Liver (tissue), 9 donors: ENCODE data around the gene TACR1. TPM values are rescaled to one million over a fixed set of nuclear protein-coding genes. Genes with fewer than 3 reads are reported as not detected.

Experiments used
- DNase-seq: peaks from one replicate; pipeline ENCODE4 v3.0.0-alpha.2; 2017; ENCODE audit warnings: low spot score
- H3K27ac ChIP-seq, 2 donors: one replicate each; pipeline ENCODE4 v1.7.0; 2013; ENCODE audit warnings: inconsistent platforms in 2 of 2, low read length in 2 of 2, control low read depth in 1 of 2, low read depth in 1 of 2, mild to moderate bottlenecking in 1 of 2
- H3K27me3 ChIP-seq, 4 donors: one replicate each; pipeline versions ENCODE4 v1.6.1 to v1.7.0; 2013; ENCODE audit warnings: low read length in 3 of 4, inconsistent platforms in 1 of 4, mild to moderate bottlenecking in 1 of 4, moderate library complexity in 1 of 4; ENCODE audit not compliant: control insufficient read depth in 4 of 4, insufficient read depth in 4 of 4
- H3K36me3 ChIP-seq, 4 donors: one replicate each; pipeline versions ENCODE4 v1.6.1 to v1.7.0; 2013; ENCODE audit warnings: low read length in 3 of 4, mild to moderate bottlenecking in 3 of 4, low read depth in 1 of 4, moderate library complexity in 1 of 4; ENCODE audit not compliant: control insufficient read depth in 4 of 4, insufficient read depth in 3 of 4
- H3K4me1 ChIP-seq, 4 donors: one replicate each; pipeline versions ENCODE4 v1.6.1 to v1.7.0; 2013; ENCODE audit warnings: low read length in 3 of 4, mild to moderate bottlenecking in 3 of 4, moderate library complexity in 1 of 4; ENCODE audit not compliant: control insufficient read depth in 4 of 4, insufficient read depth in 4 of 4
- H3K4me3 ChIP-seq, 3 donors: one replicate each; pipeline versions ENCODE4 v1.6.1 to v1.7.0; 2013; ENCODE audit warnings: low read length in 3 of 3, control low read depth in 1 of 3, low read depth in 1 of 3, mild to moderate bottlenecking in 1 of 3
- H3K9ac ChIP-seq, 2 donors: one replicate each; pipeline ENCODE4 v1.7.0; 2013; ENCODE audit warnings: low read length in 2 of 2, mild to moderate bottlenecking in 2 of 2, moderate library complexity in 2 of 2, control low read depth in 1 of 2, low read depth in 1 of 2
- H3K9me3 ChIP-seq, 4 donors: one replicate each; pipeline versions ENCODE4 v1.6.1 to v1.7.0; 2013; ENCODE audit warnings: low read length in 3 of 4; ENCODE audit not compliant: control insufficient read depth in 4 of 4
- EGR1 ChIP-seq, 2 donors: IDR thresholded peaks; 2 replicates each; pipeline ENCODE4 v1.6.1; 2016 to 2018; ENCODE audit warnings: antibody characterized with exemption in 2 of 2, low read depth in 2 of 2
- FOXA1 ChIP-seq: IDR thresholded peaks from 2 replicates; pipeline ENCODE4 v1.6.1; 2016; ENCODE audit warnings: antibody characterized with exemption
- FOXA2 ChIP-seq: IDR thresholded peaks from 2 replicates; pipeline ENCODE4 v1.6.1; 2016; ENCODE audit warnings: antibody characterized with exemption
- GABPA ChIP-seq, 2 donors: IDR thresholded peaks in 1 of 2; conservative IDR thresholded peaks in 1 of 2; 2 replicates each; pipeline ENCODE4 v1.6.1; 2016; ENCODE audit warnings: antibody characterized with exemption in 2 of 2, mild to moderate bottlenecking in 1 of 2, moderate library complexity in 1 of 2
- HNF4A ChIP-seq, 2 donors: conservative IDR thresholded peaks; 2 replicates each; pipeline ENCODE4 v1.6.1; 2016; ENCODE audit warnings: antibody characterized with exemption in 2 of 2, mild to moderate bottlenecking in 2 of 2
- HNF4G ChIP-seq: IDR thresholded peaks from 2 replicates; pipeline ENCODE4 v1.6.1; 2016; ENCODE audit warnings: antibody characterized with exemption
- JUND ChIP-seq, 2 donors: IDR thresholded peaks; 2 replicates each; pipeline ENCODE4 v1.6.1; 2016; ENCODE audit warnings: antibody characterized with exemption in 2 of 2
- NR2F2 ChIP-seq: IDR thresholded peaks from 2 replicates; pipeline ENCODE4 v1.6.1; 2016; ENCODE audit warnings: antibody characterized with exemption
- RAD21 ChIP-seq, 2 donors: IDR thresholded peaks; 2 replicates each; pipeline ENCODE4 v1.6.1; 2016; ENCODE audit warnings: antibody characterized with exemption in 2 of 2, mild to moderate bottlenecking in 2 of 2
- RXRA ChIP-seq, 2 donors: IDR thresholded peaks; 2 replicates each; pipeline ENCODE4 v1.6.1; 2017 to 2018; ENCODE audit warnings: antibody characterized with exemption in 2 of 2, mild to moderate bottlenecking in 1 of 2
- SP1 ChIP-seq: IDR thresholded peaks from 2 replicates; pipeline ENCODE4 v1.6.1; 2018; ENCODE audit warnings: antibody characterized with exemption, mild to moderate bottlenecking
- TAF1 ChIP-seq: conservative IDR thresholded peaks from 2 replicates; pipeline ENCODE4 v1.6.1; 2016; ENCODE audit warnings: antibody characterized with exemption, mild to moderate bottlenecking
- YY1 ChIP-seq: IDR thresholded peaks from 2 replicates; pipeline ENCODE4 v1.6.1; 2016; ENCODE audit warnings: antibody characterized with exemption, mild to moderate bottlenecking
- WGBS: extraction: QIAGEN DNeasy Blood & Tissue Kit; methylation state at CpG from one replicate; pipeline ENCODE4 v1.1.7; 2013; 5-methylcytosine and 5-hydroxymethylcytosine counted together
- polyA plus RNA-seq, 2 donors: library from polyadenylated mRNA; stranded (reverse) in 1 of 2; unstranded in 1 of 2; fragments of 200-250 nt in 1 of 2; fragments of >200 nt in 1 of 2; fragmentation: Nextera tagmentation in 1 of 2; extraction: Ambion mirVana in 1 of 2; gene quantifications; one replicate each; pipeline versions ENCODE4 v1.2.1 to v1.2.3, GENCODE V29; 2013 to 2015
- total RNA-seq, 2 donors: library from RNA; depleted of rRNA; stranded (reverse); fragments of >200 nt; gene quantifications; one replicate each; pipeline ENCODE4 v1.2.3, GENCODE V29; 2014
- TF ChIP-seq, protein P1 (sequence below): IDR thresholded peaks from 2 replicates; pipeline ENCODE4 v1.6.1; 2016; ENCODE audit warnings: antibody characterized with exemption
- TF ChIP-seq, protein P2 (sequence below): IDR thresholded peaks from 2 replicates; pipeline ENCODE4 v1.6.1; 2016; ENCODE audit warnings: antibody characterized with exemption
- TF ChIP-seq, protein P3 (sequence below): IDR thresholded peaks from 2 replicates; pipeline ENCODE4 v1.6.1; 2016; ENCODE audit warnings: antibody characterized with exemption, mild to moderate bottlenecking
- TF ChIP-seq, protein P4 (sequence below): fragments of 150-350 bp; IDR thresholded peaks from 2 replicates; pipeline ENCODE4 v1.5.1; 2017; ENCODE audit warnings: improper control_type of control experiment, low read depth, low read length; ENCODE audit not compliant: missing input control
- TF ChIP-seq, protein P5 (sequence below): IDR thresholded peaks from 2 replicates; pipeline ENCODE4 v1.6.1; 2016; ENCODE audit warnings: antibody characterized with exemption
- donor health status: healthy.
- donor health status: healthy.
- donor health status: healthy.
- donor health status: healthy.
- donor health status: healthy.

Gene TACR1
- total and polyA plus RNA-seq, 4 donors, result 0.02 to 0.84 (median 0.14) TPM; not detected in 1

DNA sequence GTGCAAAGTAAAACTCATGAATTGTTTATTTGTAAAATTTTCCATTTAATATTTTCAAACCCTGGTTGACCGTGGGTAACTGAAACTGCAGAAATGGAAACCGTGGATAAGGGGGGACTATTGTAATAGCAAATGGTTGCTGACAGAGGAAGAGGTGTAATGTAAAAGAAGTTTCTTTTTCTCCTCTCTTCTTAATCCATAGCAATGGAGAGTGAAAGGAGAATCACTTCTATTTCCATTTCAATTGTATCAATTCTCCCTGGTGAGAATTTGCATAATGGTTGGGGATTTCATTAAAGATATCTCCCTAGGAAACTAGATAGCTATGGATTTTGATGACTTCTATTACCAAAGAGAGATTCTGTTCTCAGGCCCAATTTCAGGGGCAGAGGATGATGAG is 24.8 kb downstream of the TACR1 start:
- Histone ChIP-seq H3K36me3 (no peaks in the 10 kb centered on the region), H3K27me3 (no peaks in the 10 kb centered on the region), H3K9ac (no peak overlapping the region), H3K27ac (no peak overlapping the region), H3K4me1 (no peaks in the 10 kb centered on the region), H3K4me3 (no peak overlapping the region), H3K9me3 (no peaks in the 10 kb centered on the region)
- TF ChIP-seq SP1 (no peak), JUND (IDR thresholded peaks at IDR 0.05) (no peak), HNF4A (conservative IDR thresholded peaks at IDR 0.05) (no peak), HNF4G (no peak), NR2F2 (no peak), FOXA2 (no peak), EGR1 (IDR thresholded peaks at IDR 0.05; ENCODE audit: low read depth in 2 of 2) (no peak)
- TF ChIP-seq, protein P1, sequence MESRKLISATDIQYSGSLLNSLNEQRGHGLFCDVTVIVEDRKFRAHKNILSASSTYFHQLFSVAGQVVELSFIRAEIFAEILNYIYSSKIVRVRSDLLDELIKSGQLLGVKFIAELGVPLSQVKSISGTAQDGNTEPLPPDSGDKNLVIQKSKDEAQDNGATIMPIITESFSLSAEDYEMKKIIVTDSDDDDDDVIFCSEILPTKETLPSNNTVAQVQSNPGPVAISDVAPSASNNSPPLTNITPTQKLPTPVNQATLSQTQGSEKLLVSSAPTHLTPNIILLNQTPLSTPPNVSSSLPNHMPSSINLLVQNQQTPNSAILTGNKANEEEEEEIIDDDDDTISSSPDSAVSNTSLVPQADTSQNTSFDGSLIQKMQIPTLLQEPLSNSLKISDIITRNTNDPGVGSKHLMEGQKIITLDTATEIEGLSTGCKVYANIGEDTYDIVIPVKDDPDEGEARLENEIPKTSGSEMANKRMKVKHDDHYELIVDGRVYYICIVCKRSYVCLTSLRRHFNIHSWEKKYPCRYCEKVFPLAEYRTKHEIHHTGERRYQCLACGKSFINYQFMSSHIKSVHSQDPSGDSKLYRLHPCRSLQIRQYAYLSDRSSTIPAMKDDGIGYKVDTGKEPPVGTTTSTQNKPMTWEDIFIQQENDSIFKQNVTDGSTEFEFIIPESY, result no peak
- TF ChIP-seq, protein P2, sequence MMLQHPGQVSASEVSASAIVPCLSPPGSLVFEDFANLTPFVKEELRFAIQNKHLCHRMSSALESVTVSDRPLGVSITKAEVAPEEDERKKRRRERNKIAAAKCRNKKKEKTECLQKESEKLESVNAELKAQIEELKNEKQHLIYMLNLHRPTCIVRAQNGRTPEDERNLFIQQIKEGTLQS, result no peak
- TF ChIP-seq, protein P3, sequence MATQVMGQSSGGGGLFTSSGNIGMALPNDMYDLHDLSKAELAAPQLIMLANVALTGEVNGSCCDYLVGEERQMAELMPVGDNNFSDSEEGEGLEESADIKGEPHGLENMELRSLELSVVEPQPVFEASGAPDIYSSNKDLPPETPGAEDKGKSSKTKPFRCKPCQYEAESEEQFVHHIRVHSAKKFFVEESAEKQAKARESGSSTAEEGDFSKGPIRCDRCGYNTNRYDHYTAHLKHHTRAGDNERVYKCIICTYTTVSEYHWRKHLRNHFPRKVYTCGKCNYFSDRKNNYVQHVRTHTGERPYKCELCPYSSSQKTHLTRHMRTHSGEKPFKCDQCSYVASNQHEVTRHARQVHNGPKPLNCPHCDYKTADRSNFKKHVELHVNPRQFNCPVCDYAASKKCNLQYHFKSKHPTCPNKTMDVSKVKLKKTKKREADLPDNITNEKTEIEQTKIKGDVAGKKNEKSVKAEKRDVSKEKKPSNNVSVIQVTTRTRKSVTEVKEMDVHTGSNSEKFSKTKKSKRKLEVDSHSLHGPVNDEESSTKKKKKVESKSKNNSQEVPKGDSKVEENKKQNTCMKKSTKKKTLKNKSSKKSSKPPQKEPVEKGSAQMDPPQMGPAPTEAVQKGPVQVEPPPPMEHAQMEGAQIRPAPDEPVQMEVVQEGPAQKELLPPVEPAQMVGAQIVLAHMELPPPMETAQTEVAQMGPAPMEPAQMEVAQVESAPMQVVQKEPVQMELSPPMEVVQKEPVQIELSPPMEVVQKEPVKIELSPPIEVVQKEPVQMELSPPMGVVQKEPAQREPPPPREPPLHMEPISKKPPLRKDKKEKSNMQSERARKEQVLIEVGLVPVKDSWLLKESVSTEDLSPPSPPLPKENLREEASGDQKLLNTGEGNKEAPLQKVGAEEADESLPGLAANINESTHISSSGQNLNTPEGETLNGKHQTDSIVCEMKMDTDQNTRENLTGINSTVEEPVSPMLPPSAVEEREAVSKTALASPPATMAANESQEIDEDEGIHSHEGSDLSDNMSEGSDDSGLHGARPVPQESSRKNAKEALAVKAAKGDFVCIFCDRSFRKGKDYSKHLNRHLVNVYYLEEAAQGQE, result no peak
- WGBS, result 54% methylated on average over 2 of the region's 2 CpGs
- DNase-seq, result no peak

DNA sequence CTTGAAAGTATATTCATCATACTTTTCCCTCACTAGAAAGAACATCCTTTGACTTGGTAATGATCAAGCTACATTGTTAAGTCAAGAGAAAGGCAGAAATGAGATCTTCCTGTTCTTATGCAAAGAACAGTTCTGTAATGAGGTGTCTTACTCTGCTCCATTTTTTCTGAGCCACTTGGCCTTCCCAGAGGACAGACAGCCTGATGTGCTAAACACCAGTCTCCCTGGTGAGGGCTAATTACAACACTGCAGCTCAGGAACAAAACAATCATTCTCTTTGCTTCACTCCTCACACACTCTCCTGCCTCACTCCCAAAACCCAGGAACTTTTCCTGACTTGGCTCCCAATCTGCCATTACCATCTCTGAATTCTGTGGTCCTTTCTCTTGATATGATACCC is 25.6 kb downstream of the TACR1 start:
- no peak for DNase-seq
- H3K9me3 ChIP-seq, result no peaks in the 10 kb centered on the region
- no peak overlapping the region for H3K27ac ChIP-seq

More for the DNA sequence above, 25.6 kb downstream of the TACR1 start:
- TF ChIP-seq RXRA (IDR thresholded peaks at IDR 0.05) (no peak), SP1 (no peak), YY1 (no peak), FOXA1 (no peak), EGR1 (IDR thresholded peaks at IDR 0.05; ENCODE audit: low read depth in 2 of 2) (no peak), RAD21 (IDR thresholded peaks at IDR 0.05) (no peak), FOXA2 (no peak), TAF1 (no peak), GABPA (IDR thresholded peaks at IDR 0.05 in 1 of 2, conservative IDR thresholded peaks at IDR 0.05 in 1 of 2) (no peak), HNF4A (conservative IDR thresholded peaks at IDR 0.05) (no peak), NR2F2 (no peak), HNF4G (no peak), JUND (IDR thresholded peaks at IDR 0.05) (no peak)
- TF ChIP-seq, protein P2, result no peak
- TF ChIP-seq, protein P4, sequence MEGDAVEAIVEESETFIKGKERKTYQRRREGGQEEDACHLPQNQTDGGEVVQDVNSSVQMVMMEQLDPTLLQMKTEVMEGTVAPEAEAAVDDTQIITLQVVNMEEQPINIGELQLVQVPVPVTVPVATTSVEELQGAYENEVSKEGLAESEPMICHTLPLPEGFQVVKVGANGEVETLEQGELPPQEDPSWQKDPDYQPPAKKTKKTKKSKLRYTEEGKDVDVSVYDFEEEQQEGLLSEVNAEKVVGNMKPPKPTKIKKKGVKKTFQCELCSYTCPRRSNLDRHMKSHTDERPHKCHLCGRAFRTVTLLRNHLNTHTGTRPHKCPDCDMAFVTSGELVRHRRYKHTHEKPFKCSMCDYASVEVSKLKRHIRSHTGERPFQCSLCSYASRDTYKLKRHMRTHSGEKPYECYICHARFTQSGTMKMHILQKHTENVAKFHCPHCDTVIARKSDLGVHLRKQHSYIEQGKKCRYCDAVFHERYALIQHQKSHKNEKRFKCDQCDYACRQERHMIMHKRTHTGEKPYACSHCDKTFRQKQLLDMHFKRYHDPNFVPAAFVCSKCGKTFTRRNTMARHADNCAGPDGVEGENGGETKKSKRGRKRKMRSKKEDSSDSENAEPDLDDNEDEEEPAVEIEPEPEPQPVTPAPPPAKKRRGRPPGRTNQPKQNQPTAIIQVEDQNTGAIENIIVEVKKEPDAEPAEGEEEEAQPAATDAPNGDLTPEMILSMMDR, result no peak
- TF ChIP-seq, protein P5, sequence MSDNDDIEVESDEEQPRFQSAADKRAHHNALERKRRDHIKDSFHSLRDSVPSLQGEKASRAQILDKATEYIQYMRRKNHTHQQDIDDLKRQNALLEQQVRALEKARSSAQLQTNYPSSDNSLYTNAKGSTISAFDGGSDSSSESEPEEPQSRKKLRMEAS, result no peak
- TF ChIP-seq, protein P3, result no peak
- TF ChIP-seq, protein P1, result no peak
- Histone ChIP-seq H3K36me3 (no peaks in the 10 kb centered on the region), H3K4me3 (no peak overlapping the region), H3K27me3 (no peaks in the 10 kb centered on the region), H3K9ac (no peak overlapping the region), H3K4me1 (no peaks in the 10 kb centered on the region)
